IPS-18c (cell line): ENCODE measurements around the gene EIF1B.
A peak's percentile ranks its signal among the peaks of the same experiment; 100 is the strongest.
"Not testable (repeated sequence)": the region's sequence is repeated elsewhere in the genome, so short reads cannot be mapped to it uniquely, and the experiment has no call there.

Source experiments
- H3K4me3 ChIP-seq: 2 replicates; pipeline ENCODE4 v1.7.0; 2013; ENCODE audit warnings: low read depth, mild to moderate bottlenecking, low read length, moderate library complexity; ENCODE audit not compliant: insufficient read depth
- H3K9me3 ChIP-seq: one replicate; pipeline ENCODE4 v1.6.1; 2013; ENCODE audit warnings: mild to moderate bottlenecking, low read length, moderate library complexity; ENCODE audit not compliant: control insufficient read depth, insufficient read depth

The EIF1B gene

GRCh38 chr3:40309418-40309924, at the start of gene EIF1B:
TSS of gene EIF1B (plus strand) at chr3:40309707. CDS start at chr3:40309942, 235 bp downstream.
- Histone ChIP-seq H3K9me3 (no peaks in the 10 kb centered on the region), H3K4me3 (peak within 1 kb of the TSS; percentile 86)

GRCh38 chr3:40262331-40262730, 47.2 kb upstream of the EIF1B start:
- Histone ChIP-seq H3K9me3 (no peaks in the 10 kb centered on the region), H3K4me3 (no peak overlapping the region)

GRCh38 chr3:40264451-40264850, 45.1 kb upstream of the EIF1B start:
- Histone ChIP-seq H3K4me3 (no peak overlapping the region), H3K9me3 (no peaks in the 10 kb centered on the region)

- Histone ChIP-seq H3K9me3 (no peaks in the 10 kb centered on the region), H3K4me3 (no peak overlapping the region)
These were observed 44.3 kb upstream of the EIF1B start for GRCh38 chr3:40265181-40265580.

- H3K4me3 ChIP-seq, result no peak overlapping the region
- H3K9me3 ChIP-seq, result no peaks in the 10 kb centered on the region
These were observed 41.4 kb upstream of the EIF1B start for GRCh38 chr3:40267937-40268724.

GRCh38 chr3:40268802-40269524, 40.5 kb upstream of the EIF1B start:
- no peaks in the 10 kb centered on the region for H3K9me3 ChIP-seq
- no peak overlapping the region for H3K4me3 ChIP-seq

GRCh38 chr3:40278791-40279190, 30.7 kb upstream of the EIF1B start:
- Histone ChIP-seq H3K4me3 (no peak overlapping the region), H3K9me3 (no peaks in the 10 kb centered on the region)

GRCh38 chr3:40281995-40282394, 27.5 kb upstream of the EIF1B start:
- H3K4me3 ChIP-seq, result no peak overlapping the region
- H3K9me3 ChIP-seq, result no peaks in the 10 kb centered on the region

- H3K4me3 ChIP-seq, H3K9me3 ChIP-seq: not testable (repeated sequence)
These were observed 26.4 kb upstream of the EIF1B start for GRCh38 chr3:40283057-40283456.

- Histone ChIP-seq H3K4me3 (no peak overlapping the region), H3K9me3 (no peaks in the 10 kb centered on the region)
These were observed 22.3 kb upstream of the EIF1B start for GRCh38 chr3:40287248-40287647.

GRCh38 chr3:40290396-40290795, 19.1 kb upstream of the EIF1B start:
- H3K9me3 ChIP-seq, result no peaks in the 10 kb centered on the region
- no peak overlapping the region for H3K4me3 ChIP-seq

GRCh38 chr3:40291471-40291870, 18.0 kb upstream of the EIF1B start:
- no peak overlapping the region for H3K4me3 ChIP-seq
- no peaks in the 10 kb centered on the region for H3K9me3 ChIP-seq

- Histone ChIP-seq H3K4me3 (no peak overlapping the region), H3K9me3 (no peaks in the 10 kb centered on the region)
These were observed 16.7 kb upstream of the EIF1B start for GRCh38 chr3:40292637-40293349.

GRCh38 chr3:40294434-40294833, 15.1 kb upstream of the EIF1B start:
- H3K4me3 ChIP-seq, result no peak overlapping the region
- no peaks in the 10 kb centered on the region for H3K9me3 ChIP-seq

- Histone ChIP-seq H3K9me3 (no peaks in the 10 kb centered on the region), H3K4me3 (no peak overlapping the region)
These were observed 11.4 kb upstream of the EIF1B start for GRCh38 chr3:40298075-40298474.

- Histone ChIP-seq H3K9me3 (no peaks in the 10 kb centered on the region), H3K4me3 (no peak overlapping the region)
These were observed 10.3 kb upstream of the EIF1B start for GRCh38 chr3:40299130-40299720.

GRCh38 chr3:40299721-40300335, 9.7 kb upstream of the EIF1B start:
- Histone ChIP-seq H3K9me3 (no peaks in the 10 kb centered on the region), H3K4me3 (no peak overlapping the region)
